Endothelial cell of umbilical vein (primary cell): ENCODE measurements around the gene TERT.

ENCODE experiments used
- FOS ChIP-seq: IDR thresholded peaks from 2 replicates; pipeline ENCODE4 v1.6.1; 2011; ENCODE audit warnings: mild to moderate bottlenecking, low read length, moderate library complexity, borderline replicate concordance; ENCODE audit not compliant: insufficient read depth
- GATA2 ChIP-seq: IDR thresholded peaks from 2 replicates; pipeline ENCODE4 v1.7.0; 2011; ENCODE audit warnings: low read depth, mild to moderate bottlenecking, moderate library complexity, mixed read lengths, low read length; ENCODE audit not compliant: insufficient read length, insufficient read depth
- TF ChIP-seq, protein P1 (sequence below), 2 donors: IDR thresholded peaks; 1 replicate in 1 of 2; 2 replicates in 1 of 2; pipeline ENCODE4 v1.5.1; 2011; ENCODE audit warnings: low read length in 2 of 2, mild to moderate bottlenecking in 2 of 2, moderate library complexity in 2 of 2, control low read depth in 1 of 2, inconsistent platforms in 1 of 2, low read depth in 1 of 2; ENCODE audit not compliant: insufficient read depth in 1 of 2; ENCODE audit errors: extremely low read depth in 1 of 2

- TF ChIP-seq, protein P1, sequence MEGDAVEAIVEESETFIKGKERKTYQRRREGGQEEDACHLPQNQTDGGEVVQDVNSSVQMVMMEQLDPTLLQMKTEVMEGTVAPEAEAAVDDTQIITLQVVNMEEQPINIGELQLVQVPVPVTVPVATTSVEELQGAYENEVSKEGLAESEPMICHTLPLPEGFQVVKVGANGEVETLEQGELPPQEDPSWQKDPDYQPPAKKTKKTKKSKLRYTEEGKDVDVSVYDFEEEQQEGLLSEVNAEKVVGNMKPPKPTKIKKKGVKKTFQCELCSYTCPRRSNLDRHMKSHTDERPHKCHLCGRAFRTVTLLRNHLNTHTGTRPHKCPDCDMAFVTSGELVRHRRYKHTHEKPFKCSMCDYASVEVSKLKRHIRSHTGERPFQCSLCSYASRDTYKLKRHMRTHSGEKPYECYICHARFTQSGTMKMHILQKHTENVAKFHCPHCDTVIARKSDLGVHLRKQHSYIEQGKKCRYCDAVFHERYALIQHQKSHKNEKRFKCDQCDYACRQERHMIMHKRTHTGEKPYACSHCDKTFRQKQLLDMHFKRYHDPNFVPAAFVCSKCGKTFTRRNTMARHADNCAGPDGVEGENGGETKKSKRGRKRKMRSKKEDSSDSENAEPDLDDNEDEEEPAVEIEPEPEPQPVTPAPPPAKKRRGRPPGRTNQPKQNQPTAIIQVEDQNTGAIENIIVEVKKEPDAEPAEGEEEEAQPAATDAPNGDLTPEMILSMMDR (IDR thresholded peaks at IDR 0.05; ENCODE audit: extremely low read depth in 1 of 2, insufficient read depth in 1 of 2, low read depth in 1 of 2, low read length in 2 of 2) = no peak
- TF ChIP-seq GATA2 = no peak
- TF ChIP-seq FOS = no peak
These were observed 69.8 kb downstream of the TERT start, which contains the start of gene SLC6A18 for GRCh38 chr5:1225081-1225480.
